WTC11 (cell line): ENCODE data around the gene PAQR8. TPM values are rescaled to one million over a fixed set of nuclear protein-coding genes. Genes with fewer than 3 reads are reported as not detected.

Experiments used
- ATAC-seq: fragments of 200-7000 bp; cut with Tn5 transposase; 2 replicates; pipeline ENCODE4 v1.10.0; 2021; ENCODE audit warnings: mild to moderate bottlenecking, moderate library complexity
- CTCF ChIA-PET: fragments of 300-600 bp; sonication (Branson Sonifier 250); formaldehyde crosslinking; loops from one replicate; lab custom pipeline; 2021; ENCODE audit warnings: antibody characterized with exemption; lab: Charles Lee
- POLR2A ChIA-PET: fragments of 350-600 bp; sonication (Branson Sonifier 250); formaldehyde crosslinking; loops from one replicate; lab custom pipeline; 2021; ENCODE audit warnings: antibody characterized with exemption; lab: Charles Lee
- DNase-seq: peaks from one replicate; pipeline ENCODE4 v3.0.0; 2021; ENCODE audit warnings: low spot score
- H3K27ac Mint-ChIP-seq: 2 replicates; pipeline ENCODE4 v1.8.0; 2021; ENCODE audit warnings: mixed read lengths
- H3K27me3 Mint-ChIP-seq: 2 replicates; pipeline ENCODE4 v1.8.0; 2021; ENCODE audit warnings: low read depth, mild to moderate bottlenecking, moderate library complexity, mixed read lengths
- H3K36me3 Mint-ChIP-seq: 2 replicates; pipeline ENCODE4 v1.8.0; 2021; ENCODE audit warnings: mixed read lengths
- H3K4me1 Mint-ChIP-seq: 2 replicates; pipeline ENCODE4 v1.8.0; 2022; ENCODE audit warnings: mixed read lengths
- H3K4me3 Mint-ChIP-seq: 2 replicates; pipeline ENCODE4 v1.8.0; 2021; ENCODE audit warnings: mild to moderate bottlenecking, moderate library complexity, mixed read lengths
- H3K9me3 Mint-ChIP-seq: 2 replicates; pipeline ENCODE4 v1.8.0; 2021; ENCODE audit warnings: mixed read lengths
- ARID4B ChIP-seq: sonication (generic); formaldehyde crosslinking; IDR thresholded peaks from 2 replicates; pipeline ENCODE4 v1.8.0; 2023; ENCODE audit warnings: missing genetic modification reagents, mild to moderate bottlenecking, borderline replicate concordance
- FOXK1 ChIP-seq: sonication (generic); formaldehyde crosslinking; IDR thresholded peaks from 2 replicates; pipeline ENCODE4 v1.8.0; 2022; ENCODE audit warnings: mild to moderate bottlenecking, moderate library complexity, missing genetic modification reagents
- IRF2 ChIP-seq: sonication (generic); formaldehyde crosslinking; IDR thresholded peaks from 2 replicates; pipeline ENCODE4 v1.8.0; 2022; ENCODE audit warnings: low read depth, missing genetic modification reagents, borderline replicate concordance
- JAZF1 ChIP-seq: fragments of 250-450 bp; sonication (Bioruptor Pico); IDR thresholded peaks from 2 replicates; pipeline ENCODE4 v1.9.0; 2021; ENCODE audit warnings: moderate library complexity, mild to moderate bottlenecking, inconsistent platforms
- KAT7 ChIP-seq: sonication (generic); formaldehyde crosslinking; IDR thresholded peaks from 2 replicates; pipeline ENCODE4 v1.8.1; 2023; ENCODE audit warnings: missing genetic modification reagents, mild to moderate bottlenecking, borderline replicate concordance
- MXD4 ChIP-seq: fragments of 250-450 bp; sonication (Bioruptor Pico); IDR thresholded peaks from 2 replicates; pipeline ENCODE4 v1.8.0; 2021; ENCODE audit warnings: mild to moderate bottlenecking, moderate library complexity, borderline replicate concordance
- MYBL2 ChIP-seq: sonication (generic); formaldehyde crosslinking; IDR thresholded peaks from 2 replicates; pipeline ENCODE4 v1.8.1; 2023; ENCODE audit warnings: mild to moderate bottlenecking, moderate library complexity, missing genetic modification reagents
- PRRX2 ChIP-seq: fragments of 250-450 bp; sonication (Bioruptor Pico); IDR thresholded peaks from 2 replicates; pipeline ENCODE4 v1.8.0; 2021; ENCODE audit warnings: mild to moderate bottlenecking
- ZNF138 ChIP-seq: sonication (generic); formaldehyde crosslinking; conservative IDR thresholded peaks from 2 replicates; pipeline ENCODE4 v1.8.1; 2022; ENCODE audit warnings: mild to moderate bottlenecking, moderate library complexity, missing genetic modification reagents
- ZNF281 ChIP-seq: sonication (generic); formaldehyde crosslinking; IDR thresholded peaks from 2 replicates; pipeline ENCODE4 v1.8.0; 2023; ENCODE audit warnings: mild to moderate bottlenecking, missing genetic modification reagents
- ZNF671 ChIP-seq: fragments of 250-450 bp; sonication (Bioruptor Pico); IDR thresholded peaks from 2 replicates; pipeline ENCODE4 v1.8.0; 2021; ENCODE audit warnings: mild to moderate bottlenecking
- total RNA-seq: library from RNA; stranded (reverse); gene quantifications from 3 replicates; pipeline ENCODE4 v1.2.3, GENCODE V29; 2021
- TF ChIP-seq, protein P1 (sequence below): sonication (generic); formaldehyde crosslinking; IDR thresholded peaks from 2 replicates; pipeline ENCODE4 v1.8.0; 2022; ENCODE audit warnings: mild to moderate bottlenecking, missing genetic modification reagents
- TF ChIP-seq, protein P2 (sequence below): sonication (generic); formaldehyde crosslinking; IDR thresholded peaks from 2 replicates; pipeline ENCODE4 v1.8.1; 2023; ENCODE audit warnings: mild to moderate bottlenecking, missing genetic modification reagents, borderline replicate concordance
- TF ChIP-seq, protein P3 (sequence below): fragments of 250-450 bp; sonication (Bioruptor Pico); IDR thresholded peaks from 2 replicates; pipeline ENCODE4 v1.9.0; 2021; ENCODE audit warnings: moderate library complexity, mild to moderate bottlenecking, inconsistent platforms, borderline replicate concordance
- TF ChIP-seq, protein P4 (sequence below): sonication (generic); formaldehyde crosslinking; IDR thresholded peaks from 2 replicates; pipeline ENCODE4 v1.8.1; 2023; ENCODE audit warnings: mild to moderate bottlenecking, missing genetic modification reagents

Gene PAQR8
- total RNA-seq, 1 experiment from 2014 or later: 11.1 TPM

- ATAC-seq (no peak), DNase-seq (no peak)
- H3K4me3 Mint-ChIP-seq: no peak overlapping the region
- H3K27me3 Mint-ChIP-seq: no peaks in the 10 kb centered on the region
- no peaks in the 10 kb centered on the region for H3K4me1 Mint-ChIP-seq
- POLR2A ChIA-PET: no interaction called here
- CTCF ChIA-PET: no interaction called here
- H3K27ac Mint-ChIP-seq: no peak overlapping the region
- peaks cover 44% of the 10 kb centered on the region for H3K9me3 Mint-ChIP-seq
- H3K36me3 Mint-ChIP-seq: peaks cover 22% of the 10 kb centered on the region
- TF ChIP-seq IRF2 (no peak), MYBL2 (no peak), JAZF1 (CRISPR knock-in tag) (no peak), ZNF281 (CRISPR knock-in tag) (no peak), ZNF671 (CRISPR knock-in tag) (no peak), KAT7 (no peak), MXD4 (no peak), FOXK1 (CRISPR knock-in tag) (no peak), PRRX2 (CRISPR knock-in tag) (no peak), ZNF138 (CRISPR knock-in tag) (no peak), ARID4B (CRISPR knock-in tag) (no peak)
- TF ChIP-seq, protein P1, sequence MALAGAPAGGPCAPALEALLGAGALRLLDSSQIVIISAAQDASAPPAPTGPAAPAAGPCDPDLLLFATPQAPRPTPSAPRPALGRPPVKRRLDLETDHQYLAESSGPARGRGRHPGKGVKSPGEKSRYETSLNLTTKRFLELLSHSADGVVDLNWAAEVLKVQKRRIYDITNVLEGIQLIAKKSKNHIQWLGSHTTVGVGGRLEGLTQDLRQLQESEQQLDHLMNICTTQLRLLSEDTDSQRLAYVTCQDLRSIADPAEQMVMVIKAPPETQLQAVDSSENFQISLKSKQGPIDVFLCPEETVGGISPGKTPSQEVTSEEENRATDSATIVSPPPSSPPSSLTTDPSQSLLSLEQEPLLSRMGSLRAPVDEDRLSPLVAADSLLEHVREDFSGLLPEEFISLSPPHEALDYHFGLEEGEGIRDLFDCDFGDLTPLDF: no peak
- TF ChIP-seq, protein P2, sequence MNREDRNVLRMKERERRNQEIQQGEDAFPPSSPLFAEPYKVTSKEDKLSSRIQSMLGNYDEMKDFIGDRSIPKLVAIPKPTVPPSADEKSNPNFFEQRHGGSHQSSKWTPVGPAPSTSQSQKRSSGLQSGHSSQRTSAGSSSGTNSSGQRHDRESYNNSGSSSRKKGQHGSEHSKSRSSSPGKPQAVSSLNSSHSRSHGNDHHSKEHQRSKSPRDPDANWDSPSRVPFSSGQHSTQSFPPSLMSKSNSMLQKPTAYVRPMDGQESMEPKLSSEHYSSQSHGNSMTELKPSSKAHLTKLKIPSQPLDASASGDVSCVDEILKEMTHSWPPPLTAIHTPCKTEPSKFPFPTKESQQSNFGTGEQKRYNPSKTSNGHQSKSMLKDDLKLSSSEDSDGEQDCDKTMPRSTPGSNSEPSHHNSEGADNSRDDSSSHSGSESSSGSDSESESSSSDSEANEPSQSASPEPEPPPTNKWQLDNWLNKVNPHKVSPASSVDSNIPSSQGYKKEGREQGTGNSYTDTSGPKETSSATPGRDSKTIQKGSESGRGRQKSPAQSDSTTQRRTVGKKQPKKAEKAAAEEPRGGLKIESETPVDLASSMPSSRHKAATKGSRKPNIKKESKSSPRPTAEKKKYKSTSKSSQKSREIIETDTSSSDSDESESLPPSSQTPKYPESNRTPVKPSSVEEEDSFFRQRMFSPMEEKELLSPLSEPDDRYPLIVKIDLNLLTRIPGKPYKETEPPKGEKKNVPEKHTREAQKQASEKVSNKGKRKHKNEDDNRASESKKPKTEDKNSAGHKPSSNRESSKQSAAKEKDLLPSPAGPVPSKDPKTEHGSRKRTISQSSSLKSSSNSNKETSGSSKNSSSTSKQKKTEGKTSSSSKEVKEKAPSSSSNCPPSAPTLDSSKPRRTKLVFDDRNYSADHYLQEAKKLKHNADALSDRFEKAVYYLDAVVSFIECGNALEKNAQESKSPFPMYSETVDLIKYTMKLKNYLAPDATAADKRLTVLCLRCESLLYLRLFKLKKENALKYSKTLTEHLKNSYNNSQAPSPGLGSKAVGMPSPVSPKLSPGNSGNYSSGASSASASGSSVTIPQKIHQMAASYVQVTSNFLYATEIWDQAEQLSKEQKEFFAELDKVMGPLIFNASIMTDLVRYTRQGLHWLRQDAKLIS: no peak
- TF ChIP-seq, protein P3, sequence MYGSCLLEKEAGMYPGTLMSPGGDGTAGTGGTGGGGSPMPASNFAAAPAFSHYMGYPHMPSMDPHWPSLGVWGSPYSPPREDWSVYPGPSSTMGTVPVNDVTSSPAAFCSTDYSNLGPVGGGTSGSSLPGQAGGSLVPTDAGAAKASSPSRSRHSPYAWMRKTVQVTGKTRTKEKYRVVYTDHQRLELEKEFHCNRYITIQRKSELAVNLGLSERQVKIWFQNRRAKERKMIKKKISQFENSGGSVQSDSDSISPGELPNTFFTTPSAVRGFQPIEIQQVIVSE (CRISPR knock-in tag): no peak
- TF ChIP-seq, protein P4, sequence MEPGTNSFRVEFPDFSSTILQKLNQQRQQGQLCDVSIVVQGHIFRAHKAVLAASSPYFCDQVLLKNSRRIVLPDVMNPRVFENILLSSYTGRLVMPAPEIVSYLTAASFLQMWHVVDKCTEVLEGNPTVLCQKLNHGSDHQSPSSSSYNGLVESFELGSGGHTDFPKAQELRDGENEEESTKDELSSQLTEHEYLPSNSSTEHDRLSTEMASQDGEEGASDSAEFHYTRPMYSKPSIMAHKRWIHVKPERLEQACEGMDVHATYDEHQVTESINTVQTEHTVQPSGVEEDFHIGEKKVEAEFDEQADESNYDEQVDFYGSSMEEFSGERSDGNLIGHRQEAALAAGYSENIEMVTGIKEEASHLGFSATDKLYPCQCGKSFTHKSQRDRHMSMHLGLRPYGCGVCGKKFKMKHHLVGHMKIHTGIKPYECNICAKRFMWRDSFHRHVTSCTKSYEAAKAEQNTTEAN (CRISPR knock-in tag): no peak
Measured at GRCh38 chr6:52384145-52384766, 22.3 kb downstream of the PAQR8 start.
